ENCODE results near the gene PRKX. TPM values are rescaled to one million over a fixed set of nuclear protein-coding genes. Genes with fewer than 3 reads are reported as not detected.
"Not testable (repeated sequence)": the region's sequence is repeated elsewhere in the genome, so short reads cannot be mapped to it uniquely, and the experiment has no call there.

PRKX gene
- polyA plus RNA-seq (2011; rRNA removed) (13.7 and 14.6 TPM in 2 replicates), polyA minus RNA-seq (2011; rRNA and poly(A)+ RNA removed) (12.6 and 14.0 TPM in 2 replicates)

DNA sequence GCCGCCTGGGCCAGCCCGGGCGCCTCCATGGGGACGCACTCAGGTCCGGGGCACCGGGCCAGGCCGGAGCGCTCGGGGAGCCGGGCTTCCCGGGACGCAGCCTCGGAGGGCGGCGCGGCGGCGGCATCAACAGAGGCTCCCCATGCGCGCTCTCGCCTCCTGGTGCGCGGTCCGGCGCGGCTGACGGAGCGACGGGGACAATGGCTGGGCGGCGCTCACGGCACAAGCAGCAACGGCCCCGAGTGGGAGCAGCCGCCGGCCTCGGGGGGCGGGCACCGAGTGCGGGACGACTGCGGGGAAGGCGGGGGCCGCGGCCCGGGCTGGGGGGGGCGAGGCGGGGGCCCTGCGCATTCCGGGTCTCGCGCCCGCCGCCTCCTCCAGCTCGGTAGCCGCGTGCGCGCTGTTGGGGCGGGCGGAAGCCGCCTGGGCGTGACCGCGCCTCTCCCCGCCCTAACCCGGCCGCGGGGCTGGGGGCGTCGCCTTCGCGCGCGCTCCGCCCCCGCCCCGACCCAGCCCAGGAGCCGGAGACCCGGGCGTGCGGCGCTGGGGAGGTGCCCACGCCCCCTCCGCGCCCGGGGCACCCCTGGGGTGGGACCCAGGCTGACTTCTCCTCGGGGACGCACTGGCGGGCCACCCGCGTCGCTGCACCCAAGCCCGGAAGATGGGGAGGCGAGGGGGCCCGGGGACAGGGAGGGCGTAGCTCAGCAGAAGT is at the start of gene PRKX:
Gene PRKX (minus strand): TSS at position 425 of the 712 bp plus-strand sequence. CDS start 396 bp downstream, at position 29.
- CTCF ChIA-PET = no interaction called here
- Histone ChIP-seq H3K9me3 (ENCODE audit: control insufficient read depth, insufficient read depth, low read length) (no peaks in the 10 kb centered on the region), H3K4me3 (ENCODE audit: low read depth, low read length) (peak within 1 kb of the TSS; percentile 67), H3K27ac (ENCODE audit: low read depth, low read length) (no peak within 1 kb of the TSS), H3K27me3 (ENCODE audit: control insufficient read depth, insufficient read depth, low read length) (no peaks in the 10 kb centered on the region)
- POLR2A ChIA-PET = no interaction called here
- TF ChIP-seq CTCF (IDR thresholded peaks at IDR 0.05; ENCODE audit: low read depth, low read length) = no peak
- DNase-seq (ENCODE audit: low read depth, low spot score) = no peak

- POLR2A ChIA-PET = no interaction called here
- CTCF ChIA-PET = no interaction called here
Observed at GRCh38 chrX:3763111-3763510, 49.7 kb upstream of the PRKX start.

GRCh38 chrX:3757510-3758025 is 44.1 kb upstream of the PRKX start:
- DNase-seq (ENCODE audit: low read depth, low spot score) = no peak
- no peak for TF ChIP-seq CTCF (IDR thresholded peaks at IDR 0.05; ENCODE audit: low read depth, low read length)
- H3K4me3 ChIP-seq (ENCODE audit: low read depth, low read length) = no peak overlapping the region
- POLR2A ChIA-PET = no interaction called here
- H3K9me3 ChIP-seq (ENCODE audit: control insufficient read depth, insufficient read depth, low read length) = no peaks in the 10 kb centered on the region
- CTCF ChIA-PET = no interaction called here
- H3K27ac ChIP-seq (ENCODE audit: low read depth, low read length) = no peak overlapping the region
- no peaks in the 10 kb centered on the region for H3K27me3 ChIP-seq (ENCODE audit: control insufficient read depth, insufficient read depth, low read length)

More at GRCh38 chrX:3763111-3763510, 49.7 kb upstream of the PRKX start:
- H3K4me3 ChIP-seq (ENCODE audit: low read depth, low read length) = no peak overlapping the region
- no peaks in the 10 kb centered on the region for H3K27me3 ChIP-seq (ENCODE audit: control insufficient read depth, insufficient read depth, low read length)
- no peaks in the 10 kb centered on the region for H3K9me3 ChIP-seq (ENCODE audit: control insufficient read depth, insufficient read depth, low read length)
- no peak for DNase-seq (ENCODE audit: low read depth, low spot score)
- no peak for TF ChIP-seq CTCF (IDR thresholded peaks at IDR 0.05; ENCODE audit: low read depth, low read length)
- no peak overlapping the region for H3K27ac ChIP-seq (ENCODE audit: low read depth, low read length)

DNA sequence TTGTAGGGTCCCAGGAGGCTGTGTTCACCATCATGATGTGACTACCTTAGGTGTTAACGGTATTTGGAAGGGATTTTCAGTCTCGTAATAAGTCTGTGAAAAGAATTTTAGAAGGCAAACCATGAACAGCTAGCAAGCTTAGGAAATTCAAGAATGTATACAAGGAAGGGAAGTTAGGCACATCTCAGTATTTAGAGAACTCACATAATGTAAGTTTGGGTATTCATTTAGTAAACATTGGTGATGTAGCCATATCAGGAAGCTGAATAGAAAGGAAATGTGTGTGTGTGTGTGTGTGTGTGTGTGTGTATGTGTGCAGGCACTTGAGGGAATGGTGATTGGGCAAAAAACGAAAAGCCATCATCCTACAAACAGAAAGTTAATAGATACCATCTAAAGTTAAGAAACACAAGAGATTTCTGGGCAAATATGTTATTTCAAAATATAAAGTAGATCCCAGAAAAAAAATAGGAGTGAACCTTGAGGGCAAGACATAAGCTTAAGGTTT is 34.7 kb upstream of the PRKX start:
- CTCF ChIA-PET = no interaction called here
- Histone ChIP-seq H3K27me3 (ENCODE audit: control insufficient read depth, insufficient read depth, low read length) (no peaks in the 10 kb centered on the region), H3K27ac (ENCODE audit: low read depth, low read length) (no peak overlapping the region), H3K9me3 (ENCODE audit: control insufficient read depth, insufficient read depth, low read length) (no peaks in the 10 kb centered on the region), H3K4me3 (ENCODE audit: low read depth, low read length) (no peak overlapping the region)
- no peak for DNase-seq (ENCODE audit: low read depth, low spot score)
- POLR2A ChIA-PET = no interaction called here
- TF ChIP-seq CTCF (IDR thresholded peaks at IDR 0.05; ENCODE audit: low read depth, low read length) = no peak

GRCh38 chrX:3743801-3744439 is 30.5 kb upstream of the PRKX start:
- Histone ChIP-seq H3K4me3 (ENCODE audit: low read depth, low read length) (no peak overlapping the region), H3K9me3 (ENCODE audit: control insufficient read depth, insufficient read depth, low read length) (no peaks in the 10 kb centered on the region), H3K27me3 (ENCODE audit: control insufficient read depth, insufficient read depth, low read length) (no peaks in the 10 kb centered on the region), H3K27ac (ENCODE audit: low read depth, low read length) (no peak overlapping the region)
- no peak for DNase-seq (ENCODE audit: low read depth, low spot score)
- POLR2A ChIA-PET = no interaction called here
- CTCF ChIA-PET = no interaction called here
- no peak for TF ChIP-seq CTCF (IDR thresholded peaks at IDR 0.05; ENCODE audit: low read depth, low read length)

DNA sequence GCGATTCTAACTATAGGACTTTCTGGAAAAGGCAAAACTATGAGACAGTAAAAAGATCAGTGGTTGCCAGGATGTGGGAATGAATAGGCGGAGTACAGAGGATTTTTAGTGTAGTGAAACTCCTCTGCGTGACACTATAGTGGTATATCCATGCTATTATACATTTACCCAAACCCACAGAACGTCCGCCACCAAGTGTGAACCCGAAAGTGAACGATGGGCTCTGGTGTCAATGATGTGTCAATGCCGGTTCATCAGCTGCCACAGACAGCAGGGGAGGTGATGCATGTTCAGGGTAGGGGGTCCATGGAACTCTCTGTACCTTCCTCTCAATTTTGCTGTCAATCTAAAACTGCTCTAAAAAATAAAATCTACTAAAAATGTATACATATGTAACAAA is 27.5 kb upstream of the PRKX start:
- CTCF ChIA-PET; POLR2A ChIA-PET; H3K27ac ChIP-seq (ENCODE audit: low read depth, low read length); H3K9me3 ChIP-seq (ENCODE audit: control insufficient read depth, insufficient read depth, low read length); DNase-seq (ENCODE audit: low read depth, low spot score); H3K27me3 ChIP-seq (ENCODE audit: control insufficient read depth, insufficient read depth, low read length); H3K4me3 ChIP-seq (ENCODE audit: low read depth, low read length): not testable (repeated sequence)
